ENCODE data around the gene GPC6. TPM values are rescaled to one million over a fixed set of nuclear protein-coding genes. Genes with fewer than 3 reads are reported as not detected.
A peak's percentile ranks its signal among the peaks of the same experiment; 100 is the strongest.

GPC6 gene
- total RNA-seq, 1 donor from 2014 or later = 18.7 TPM

DNA sequence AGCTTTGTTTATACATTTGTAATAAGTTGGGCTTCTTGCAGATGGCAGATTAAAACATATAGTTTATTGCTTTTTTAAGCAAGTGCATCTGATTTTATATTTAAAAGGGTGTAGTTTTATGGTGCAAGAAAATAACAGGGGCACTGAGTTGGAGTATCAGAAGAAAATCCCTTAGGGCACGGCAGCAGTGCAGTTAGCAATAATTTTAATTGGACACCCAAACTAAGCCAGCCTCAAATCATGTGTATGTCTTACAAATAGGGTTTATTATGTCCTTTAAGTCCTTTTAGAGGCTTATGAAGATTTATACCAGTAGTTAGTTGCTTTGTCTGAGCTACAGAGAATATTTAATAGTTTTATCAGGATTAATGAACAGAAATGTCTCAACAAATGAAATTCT lies 57.5 kb downstream of the GPC6 start:
- no peak for DNase-seq (ENCODE audit: low read depth)
- no peak overlapping the region for H3K4me3 ChIP-seq (ENCODE audit: low read depth, low read length)
- TF ChIP-seq, protein P1, sequence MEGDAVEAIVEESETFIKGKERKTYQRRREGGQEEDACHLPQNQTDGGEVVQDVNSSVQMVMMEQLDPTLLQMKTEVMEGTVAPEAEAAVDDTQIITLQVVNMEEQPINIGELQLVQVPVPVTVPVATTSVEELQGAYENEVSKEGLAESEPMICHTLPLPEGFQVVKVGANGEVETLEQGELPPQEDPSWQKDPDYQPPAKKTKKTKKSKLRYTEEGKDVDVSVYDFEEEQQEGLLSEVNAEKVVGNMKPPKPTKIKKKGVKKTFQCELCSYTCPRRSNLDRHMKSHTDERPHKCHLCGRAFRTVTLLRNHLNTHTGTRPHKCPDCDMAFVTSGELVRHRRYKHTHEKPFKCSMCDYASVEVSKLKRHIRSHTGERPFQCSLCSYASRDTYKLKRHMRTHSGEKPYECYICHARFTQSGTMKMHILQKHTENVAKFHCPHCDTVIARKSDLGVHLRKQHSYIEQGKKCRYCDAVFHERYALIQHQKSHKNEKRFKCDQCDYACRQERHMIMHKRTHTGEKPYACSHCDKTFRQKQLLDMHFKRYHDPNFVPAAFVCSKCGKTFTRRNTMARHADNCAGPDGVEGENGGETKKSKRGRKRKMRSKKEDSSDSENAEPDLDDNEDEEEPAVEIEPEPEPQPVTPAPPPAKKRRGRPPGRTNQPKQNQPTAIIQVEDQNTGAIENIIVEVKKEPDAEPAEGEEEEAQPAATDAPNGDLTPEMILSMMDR (conservative IDR thresholded peaks at IDR 0.05; ENCODE audit: low read depth, low read length) = no peak

DNA sequence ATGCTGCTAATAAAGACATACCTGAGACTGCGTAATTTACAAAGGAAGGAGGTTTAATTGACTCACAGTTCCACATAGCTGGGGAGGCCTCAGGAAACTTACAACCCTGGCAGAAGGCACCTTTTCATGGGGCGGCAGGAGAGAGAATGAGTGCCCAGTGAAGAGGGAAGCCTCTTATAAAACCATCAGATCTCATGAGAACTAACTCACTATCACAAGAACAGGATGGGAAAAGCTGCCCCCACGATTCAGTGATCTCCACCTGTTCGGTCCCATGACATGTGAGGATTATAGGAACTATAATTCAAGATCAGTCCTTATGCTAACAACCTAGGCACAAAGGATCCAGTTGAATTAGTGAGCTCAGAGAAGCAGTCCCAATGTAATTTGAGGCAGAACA lies 59.4 kb downstream of the GPC6 start:
- no peak overlapping the region for H3K4me3 ChIP-seq (ENCODE audit: low read depth, low read length)
- no peak for DNase-seq (ENCODE audit: low read depth)
- TF ChIP-seq, protein P1 (conservative IDR thresholded peaks at IDR 0.05; ENCODE audit: low read depth, low read length) = no peak

GRCh38 chr13:93289053-93289452 lies 62.4 kb downstream of the GPC6 start:
- TF ChIP-seq, protein P1 (conservative IDR thresholded peaks at IDR 0.05; ENCODE audit: low read depth, low read length) = no peak
- H3K4me3 ChIP-seq (ENCODE audit: low read depth, low read length) = no peak overlapping the region
- DNase-seq (ENCODE audit: low read depth) = no peak

DNA sequence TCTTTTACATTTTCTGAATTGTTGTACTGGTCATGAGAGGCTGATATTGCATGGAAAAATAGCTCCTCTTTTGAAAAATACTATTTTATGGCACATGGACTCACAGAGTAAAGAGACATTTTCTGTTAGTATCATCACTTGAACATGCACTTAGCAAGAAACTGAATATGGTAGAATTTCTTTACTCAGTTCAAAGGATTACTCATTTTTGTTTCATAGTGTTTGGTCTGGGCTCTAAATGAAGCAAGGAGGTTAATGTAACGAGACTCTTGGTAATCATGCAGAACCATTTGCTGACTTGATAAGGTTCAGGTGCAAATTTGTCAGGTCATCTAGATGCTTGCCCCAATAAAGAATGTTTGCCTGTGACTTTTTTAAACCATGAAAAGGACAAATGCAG lies 63.2 kb downstream of the GPC6 start:
- H3K4me3 ChIP-seq (ENCODE audit: low read depth, low read length) = no peak overlapping the region
- TF ChIP-seq, protein P1 (conservative IDR thresholded peaks at IDR 0.05; ENCODE audit: low read depth, low read length) = no peak
- DNase-seq (ENCODE audit: low read depth) = peak; percentile 42

GRCh38 chr13:93290503-93290902 lies 63.9 kb downstream of the GPC6 start:
- TF ChIP-seq, protein P1 (conservative IDR thresholded peaks at IDR 0.05; ENCODE audit: low read depth, low read length) = no peak
- no peak for DNase-seq (ENCODE audit: low read depth)
- no peak overlapping the region for H3K4me3 ChIP-seq (ENCODE audit: low read depth, low read length)

DNA sequence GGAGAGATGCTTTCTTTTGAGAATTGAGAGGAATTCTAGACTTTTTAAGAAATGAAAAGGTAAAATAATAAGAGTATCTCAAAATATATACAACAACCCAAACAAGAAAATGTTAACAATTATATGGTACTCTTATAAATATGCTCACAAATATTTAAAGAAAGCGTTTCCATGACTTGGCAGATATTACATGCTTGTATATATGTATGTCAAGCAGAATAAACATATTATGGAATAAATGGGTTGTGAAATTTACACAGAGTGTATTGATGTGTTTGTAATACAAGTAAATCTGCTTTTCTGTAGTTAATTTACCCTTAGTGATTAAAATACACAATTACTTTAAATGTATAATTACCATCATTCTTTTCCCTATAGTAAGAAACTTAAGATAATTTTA lies 65.8 kb downstream of the GPC6 start:
- DNase-seq (ENCODE audit: low read depth) = no peak
- H3K4me3 ChIP-seq (ENCODE audit: low read depth, low read length) = no peak overlapping the region
- TF ChIP-seq, protein P1 (conservative IDR thresholded peaks at IDR 0.05; ENCODE audit: low read depth, low read length) = no peak

GRCh38 chr13:93293710-93294109 lies 67.1 kb downstream of the GPC6 start:
- no peak overlapping the region for H3K4me3 ChIP-seq (ENCODE audit: low read depth, low read length)
- DNase-seq (ENCODE audit: low read depth) = no peak
- TF ChIP-seq, protein P1 (conservative IDR thresholded peaks at IDR 0.05; ENCODE audit: low read depth, low read length) = no peak

Measured in epithelial cell of proximal tubule (primary cell).